Heart right ventricle (tissue), 16 donors: ENCODE data around the gene HES1. TPM values are rescaled to one million over a fixed set of nuclear protein-coding genes. Genes with fewer than 3 reads are reported as not detected.
"Not testable (repeated sequence)": the region's sequence is repeated elsewhere in the genome, so short reads cannot be mapped to it uniquely, and the experiment has no call there.

Experiments used
- ATAC-seq, 8 donors: fragments of 200-7000 bp; cut with Tn5 transposase; one replicate each; pipeline ENCODE4 v1.9.1; 2020; ENCODE audit warnings: mild to moderate bottlenecking in 8 of 8, moderate library complexity in 8 of 8, moderate number of reproducible peaks in 1 of 8
- DNase-seq, 2 donors: peaks; one replicate each; pipeline ENCODE4 v3.0.0-alpha.2; 2020
- H3K27ac ChIP-seq, 10 donors: fragments of 200-600 bp; sonication (generic) in 2 of 10; one replicate each; pipeline versions ENCODE4 v1.5.0 to v1.8.0; 2020 to 2022; ENCODE audit warnings: mild to moderate bottlenecking in 3 of 10
- H3K27me3 ChIP-seq, 7 donors: fragments of 200-600 bp; one replicate each; pipeline ENCODE4 v1.8.0; 2021 to 2022; ENCODE audit warnings: mild to moderate bottlenecking in 2 of 7
- H3K36me3 ChIP-seq, 9 donors: fragments of 200-600 bp; sonication (generic) in 1 of 9; one replicate each; pipeline versions ENCODE4 v1.5.0 to v1.8.0; 2020 to 2022; ENCODE audit warnings: mild to moderate bottlenecking in 2 of 9
- H3K4me1 ChIP-seq, 9 donors: fragments of 200-600 bp; sonication (generic) in 1 of 9; one replicate each; pipeline versions ENCODE4 v1.5.0 to v1.8.0; 2020 to 2022; ENCODE audit warnings: mild to moderate bottlenecking in 4 of 9
- H3K4me3 ChIP-seq, 10 donors: fragments of 200-600 bp; sonication (generic) in 2 of 10; one replicate each; pipeline versions ENCODE4 v1.5.0 to v1.8.0; 2020 to 2022; ENCODE audit warnings: mild to moderate bottlenecking in 7 of 10, moderate library complexity in 2 of 10
- H3K9me3 ChIP-seq, 11 donors: fragments of 200-600 bp in 10 of 11; sonication (generic) in 2 of 11; one replicate each; pipeline versions ENCODE4 v1.5.0 to v1.8.0; 2013 to 2022; ENCODE audit warnings: mild to moderate bottlenecking in 2 of 11, control low read depth in 1 of 11, moderate library complexity in 1 of 11
- WGBS, 2 donors: extraction: QIAGEN DNeasy Blood & Tissue Kit; methylation state at CpG; one replicate each; pipeline ENCODE4 v1.1.7; 2013; ENCODE audit warnings: inconsistent platforms in 1 of 2; 5-methylcytosine and 5-hydroxymethylcytosine counted together
- intact Hi-C, 10 donors: fragments of 100-400 bp; cut with DNase I; formaldehyde crosslinking; loops; one replicate each; pipeline versions ENCODE4 v1.11.1 to v1.14.2; 2022
- polyA plus RNA-seq, 2 donors: library from polyadenylated mRNA; stranded (reverse); fragments of 200-250 nt; gene quantifications; one replicate each; pipeline ENCODE4 v1.2.3, GENCODE V29; 2013
- total RNA-seq, 10 donors: library from RNA; stranded (reverse); fragmentation: NEBNext Ultra II Directional in 3 of 10; extraction: Animal tissue kit (Norgen Biotek cat#: 25700) in 3 of 10; gene quantifications; one replicate each; pipeline versions ENCODE4 v1.2.1 to v1.2.4, GENCODE V29; 2021 to 2023
- TF ChIP-seq, protein P1 (sequence below), 9 donors: fragments of 200-600 bp; sonication (generic) in 2 of 9; IDR thresholded peaks; one replicate each; pipeline versions ENCODE4 v1.5.0 to v1.8.0; 2021 to 2022; ENCODE audit warnings: antibody characterized with exemption in 9 of 9, mild to moderate bottlenecking in 5 of 9, moderate library complexity in 1 of 9
- donor health status: Arrhythmogenic right ventricular cardiomyopathy.
- donor health status: ischemic (EF 13 %, LVEDD 7.1; RV severe dilation, severe dysfunction).
- donor health status: healthy with polysubstance abuse.
- donor health status: DM: no; HTN: yes; CAD: no.
- donor health status: DM: no; HTN: no; CAD: no.
- donor health status: ischemic (EF 25% LVEDD 6.9; RV normal size, moderate dysfunction).
- donor health status: ischemic (EF 25% LVEDD 5.7; RV mildly dilated, moderate dysfunction).
- donor health status: healthy.
- donor health status: DM: yes; HTN: yes; CAD: no.
- donor health status: Ischemic cardiomyopathy.
- donor health status: ischemic (EF 35%, LVEDD 5.7; RV mildly dilated, moderate dysfunction).
- donor health status: nonischemic (EF 11% LVEDD 7.7; RV severe dilation, severe dysfunction).
- donor health status: DM: yes; HTN: yes; CAD: no.
- donor health status: PGD.
- donor health status: ischemic (EF 29% LVEDD 5.4; RV normal size, mild dysfunction).
- donor health status: nonischemic (EF 23%, LVEDD 6.1; RV moderate dilation, normal function).

The HES1 gene
- total and polyA plus RNA-seq, 12 donors = 6.8 to 43.2 (median 22.0) TPM

DNA sequence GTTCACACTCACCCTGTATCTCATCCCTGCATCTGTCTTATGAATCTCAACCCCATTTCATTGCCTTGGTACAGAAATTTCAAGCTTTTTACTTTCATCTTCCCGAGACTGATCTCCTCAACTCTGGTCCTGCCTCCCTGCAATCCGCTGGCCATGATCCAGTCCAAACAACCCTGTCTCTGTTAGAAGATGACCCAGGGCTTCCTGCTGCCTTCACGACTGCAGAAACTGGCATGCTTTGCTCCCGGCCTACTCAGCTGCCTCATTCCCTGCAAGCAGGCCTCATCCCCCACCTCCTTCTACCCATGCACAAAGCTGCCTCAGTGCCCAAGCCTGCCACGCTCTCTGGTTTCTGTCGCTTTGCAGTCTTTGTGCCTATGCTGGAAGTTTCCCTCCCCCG is 12.4 kb downstream of the HES1 start:
- peaks cover 0 to 16% (median 0%) of the 10 kb centered on the region in 7 donors for H3K27me3 ChIP-seq
- H3K36me3 ChIP-seq = no peaks in the 10 kb centered on the region
- intact Hi-C loops = loop anchor here in 2 of 10 donors (5.0 kb wide), 2 partner anchors 104 to 164 kb away; no protein-coding TSS in a partner anchor
- DNase-seq (no peak), ATAC-seq (peak in 1 of 8 donors; percentile 25)
- H3K4me1 ChIP-seq = peaks cover 0 to 6% (median 2%) of the 10 kb centered on the region in 9 donors
- 72 to 73% methylated on average over 7 of the region's 7 CpGs for WGBS, 2 donors
- no peaks in the 10 kb centered on the region for H3K9me3 ChIP-seq
- H3K4me3 ChIP-seq = no peak overlapping the region
- no peak overlapping the region for H3K27ac ChIP-seq
- TF ChIP-seq, protein P1, sequence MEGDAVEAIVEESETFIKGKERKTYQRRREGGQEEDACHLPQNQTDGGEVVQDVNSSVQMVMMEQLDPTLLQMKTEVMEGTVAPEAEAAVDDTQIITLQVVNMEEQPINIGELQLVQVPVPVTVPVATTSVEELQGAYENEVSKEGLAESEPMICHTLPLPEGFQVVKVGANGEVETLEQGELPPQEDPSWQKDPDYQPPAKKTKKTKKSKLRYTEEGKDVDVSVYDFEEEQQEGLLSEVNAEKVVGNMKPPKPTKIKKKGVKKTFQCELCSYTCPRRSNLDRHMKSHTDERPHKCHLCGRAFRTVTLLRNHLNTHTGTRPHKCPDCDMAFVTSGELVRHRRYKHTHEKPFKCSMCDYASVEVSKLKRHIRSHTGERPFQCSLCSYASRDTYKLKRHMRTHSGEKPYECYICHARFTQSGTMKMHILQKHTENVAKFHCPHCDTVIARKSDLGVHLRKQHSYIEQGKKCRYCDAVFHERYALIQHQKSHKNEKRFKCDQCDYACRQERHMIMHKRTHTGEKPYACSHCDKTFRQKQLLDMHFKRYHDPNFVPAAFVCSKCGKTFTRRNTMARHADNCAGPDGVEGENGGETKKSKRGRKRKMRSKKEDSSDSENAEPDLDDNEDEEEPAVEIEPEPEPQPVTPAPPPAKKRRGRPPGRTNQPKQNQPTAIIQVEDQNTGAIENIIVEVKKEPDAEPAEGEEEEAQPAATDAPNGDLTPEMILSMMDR (IDR thresholded peaks at IDR 0.05) = no peak

DNA sequence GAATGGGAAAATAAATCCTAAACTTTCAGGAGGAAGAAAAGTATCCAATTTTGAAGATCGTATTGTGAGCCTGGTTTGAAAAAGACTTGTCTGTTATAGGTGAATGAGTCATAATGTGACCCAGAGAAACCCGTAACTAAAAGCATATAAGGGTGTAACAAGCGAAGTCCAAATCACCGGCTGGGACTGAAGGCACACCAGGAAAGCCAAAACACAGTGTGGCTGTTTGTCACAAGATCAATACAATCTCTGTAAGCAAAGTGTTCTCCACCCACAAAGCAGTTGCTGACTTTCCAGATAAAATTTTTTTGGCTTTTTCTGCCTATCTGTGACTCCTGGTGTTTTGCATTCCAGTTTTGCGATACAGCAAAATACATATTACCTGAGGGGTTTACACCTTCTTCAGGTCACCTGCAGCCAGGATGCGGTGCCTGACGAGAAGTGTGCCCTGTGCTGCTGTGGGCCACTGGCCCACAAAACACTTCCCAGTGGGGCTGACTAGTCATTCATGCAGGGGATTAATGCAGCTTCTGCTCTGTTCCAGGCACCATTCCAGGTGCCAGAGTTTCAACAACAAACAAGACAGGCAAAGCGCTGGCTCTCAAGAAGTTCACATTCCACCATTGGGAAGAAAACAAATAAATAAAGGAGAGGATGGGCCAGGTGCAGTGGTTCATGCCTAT is 14.4 kb downstream of the HES1 start:
- H3K27me3 ChIP-seq = peaks cover 0 to 16% (median 0%) of the 10 kb centered on the region in 7 donors
- no peaks in the 10 kb centered on the region for H3K36me3 ChIP-seq
- intact Hi-C loops = no loop called here
- no peak overlapping the region for H3K27ac ChIP-seq
- peaks cover 0 to 12% (median 8%) of the 10 kb centered on the region in 11 donors for H3K9me3 ChIP-seq
- DNase-seq (no peak), ATAC-seq (no peak)
- TF ChIP-seq, protein P1 (IDR thresholded peaks at IDR 0.05) = no peak
- no peak overlapping the region for H3K4me3 ChIP-seq
- peaks cover 0 to 4% (median 0%) of the 10 kb centered on the region in 9 donors for H3K4me1 ChIP-seq
- 96 to 99% methylated on average over 8 of the region's 8 CpGs for WGBS, 2 donors

DNA sequence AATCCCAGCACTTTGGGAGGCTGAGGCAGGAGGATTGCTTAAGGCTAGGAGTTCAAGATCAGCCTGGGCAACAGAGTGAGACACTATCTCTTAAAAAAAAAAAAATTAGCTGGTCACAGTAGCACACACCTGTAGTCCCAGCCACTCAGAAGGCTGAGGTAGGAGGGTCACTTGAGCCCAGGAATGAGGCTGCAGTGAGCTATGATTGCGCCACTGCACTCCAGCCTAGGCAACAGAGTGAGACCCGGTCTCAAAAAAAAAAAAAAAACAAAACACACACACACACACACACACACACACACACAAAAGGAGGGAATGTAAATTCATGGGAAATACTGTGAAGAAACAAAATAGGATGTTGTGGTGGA is 15.0 kb downstream of the HES1 start:
- H3K27ac ChIP-seq, H3K4me1 ChIP-seq, ATAC-seq, H3K36me3 ChIP-seq, H3K4me3 ChIP-seq, DNase-seq, intact Hi-C loops: not testable (repeated sequence)
- Histone ChIP-seq H3K9me3 (peaks cover 0 to 12% (median 8%) of the 10 kb centered on the region in 11 donors), H3K27me3 (peaks cover 0 to 14% (median 0%) of the 10 kb centered on the region in 7 donors)
- WGBS, 2 donors = 98 to 100% methylated on average over 2 of the region's 2 CpGs

DNA sequence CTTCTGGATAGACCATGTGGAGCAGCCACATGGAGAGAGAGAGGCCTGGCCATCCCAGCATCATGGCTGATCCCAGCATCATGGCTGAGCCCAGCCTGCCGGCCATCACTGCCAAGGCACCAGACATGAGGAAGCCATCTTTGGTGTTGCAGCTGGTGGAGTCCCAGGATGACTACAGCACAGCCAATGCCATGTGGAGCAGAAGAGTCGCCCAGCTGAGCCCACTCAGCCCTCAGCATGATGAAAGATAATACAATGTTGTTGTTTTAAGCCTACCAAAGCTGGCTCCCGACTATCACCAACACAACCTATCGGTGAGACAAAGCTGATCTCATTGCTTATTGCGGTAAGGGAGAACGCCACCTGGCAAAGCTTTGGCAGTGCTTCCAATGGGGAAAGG is 18.4 kb downstream of the HES1 start:
- no peak overlapping the region for H3K27ac ChIP-seq
- intact Hi-C loops = no loop called here
- no peaks in the 10 kb centered on the region for H3K36me3 ChIP-seq
- H3K27me3 ChIP-seq = peaks cover 0 to 25% (median 0%) of the 10 kb centered on the region in 7 donors
- H3K4me3 ChIP-seq = no peak overlapping the region
- 97 to 99% methylated on average over 6 of the region's 6 CpGs for WGBS, 2 donors
- TF ChIP-seq, protein P1 (IDR thresholded peaks at IDR 0.05) = no peak
- peaks cover 0 to 7% (median 0%) of the 10 kb centered on the region in 9 donors for H3K4me1 ChIP-seq
- ATAC-seq (no peak), DNase-seq (no peak)
- H3K9me3 ChIP-seq = peaks cover 0 to 12% (median 8%) of the 10 kb centered on the region in 11 donors

DNA sequence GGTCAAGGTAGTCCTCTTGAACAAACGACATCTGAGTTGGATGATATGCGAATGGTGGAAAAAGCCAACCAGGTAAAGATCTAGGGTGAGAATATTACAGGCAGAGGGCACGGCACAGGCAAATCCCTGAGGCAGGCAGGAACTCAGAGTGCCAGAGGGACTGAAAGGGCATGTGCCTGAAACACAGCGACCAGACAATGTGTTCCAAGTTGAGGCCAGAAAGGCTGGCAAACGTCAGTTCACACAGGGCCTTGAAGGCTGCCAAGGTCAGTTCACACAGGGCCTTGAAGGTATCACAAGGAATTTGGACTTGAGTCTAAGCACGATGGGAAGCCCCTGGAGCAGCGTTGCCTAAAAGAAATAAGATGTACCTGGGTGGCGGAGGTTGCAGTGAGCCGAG is 20.1 kb downstream of the HES1 start:
- peak in 4 of 8 donors; percentile 48 to 95 (median 77) for ATAC-seq
- DNase-seq = no peak
- intact Hi-C loops = no loop called here
- no peak overlapping the region for H3K4me3 ChIP-seq
- H3K27me3 ChIP-seq = peaks cover 0 to 40% (median 4%) of the 10 kb centered on the region in 7 donors
- TF ChIP-seq, protein P1 (IDR thresholded peaks at IDR 0.05) = no peak
- H3K9me3 ChIP-seq = peaks cover 0 to 12% (median 8%) of the 10 kb centered on the region in 11 donors
- 77 to 78% methylated on average over 9 of the region's 9 CpGs for WGBS, 2 donors
- peaks cover 0 to 7% (median 0%) of the 10 kb centered on the region in 9 donors for H3K4me1 ChIP-seq
- H3K27ac ChIP-seq = no peak overlapping the region
- no peaks in the 10 kb centered on the region for H3K36me3 ChIP-seq
